Stimulated activated CD4-positive, alpha-beta T cell treated with anti-CD3 and anti-CD28 coated beads, TNF-alpha, amount 100 ng/mL, for 24 hours (primary cell): ENCODE measurements around the gene DDX25.
"Not testable (repeated sequence)": the region's sequence is repeated elsewhere in the genome, so short reads cannot be mapped to it uniquely, and the experiment has no call there.

ENCODE experiments used
- DNase-seq, 3 experiments: peaks; one replicate each; pipeline ENCODE4 v3.0.0-alpha.2; 2020; ENCODE audit warnings: low read depth in 3 of 3

The DDX25 gene

DNA sequence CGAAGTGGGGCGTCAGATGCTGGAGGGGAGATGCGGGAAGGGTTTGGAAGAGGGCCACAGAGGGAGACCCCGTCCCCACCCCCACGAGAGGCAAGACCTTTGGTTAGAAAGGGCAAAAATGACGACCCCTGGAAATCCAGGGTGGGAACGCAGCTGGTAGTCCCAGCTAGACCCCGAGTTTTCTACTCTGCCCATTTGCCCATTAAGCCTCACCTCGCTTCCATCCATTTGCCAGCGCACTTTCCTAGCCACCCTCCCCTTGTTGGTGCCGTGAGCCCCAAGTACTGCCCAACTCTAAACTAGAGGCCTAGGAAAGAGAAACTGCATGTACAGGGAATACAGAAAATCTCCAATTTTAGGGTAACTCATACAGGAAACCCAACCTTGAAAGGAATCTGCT is 370 bp downstream of the DDX25 start:
- no peak for DNase-seq

DNA sequence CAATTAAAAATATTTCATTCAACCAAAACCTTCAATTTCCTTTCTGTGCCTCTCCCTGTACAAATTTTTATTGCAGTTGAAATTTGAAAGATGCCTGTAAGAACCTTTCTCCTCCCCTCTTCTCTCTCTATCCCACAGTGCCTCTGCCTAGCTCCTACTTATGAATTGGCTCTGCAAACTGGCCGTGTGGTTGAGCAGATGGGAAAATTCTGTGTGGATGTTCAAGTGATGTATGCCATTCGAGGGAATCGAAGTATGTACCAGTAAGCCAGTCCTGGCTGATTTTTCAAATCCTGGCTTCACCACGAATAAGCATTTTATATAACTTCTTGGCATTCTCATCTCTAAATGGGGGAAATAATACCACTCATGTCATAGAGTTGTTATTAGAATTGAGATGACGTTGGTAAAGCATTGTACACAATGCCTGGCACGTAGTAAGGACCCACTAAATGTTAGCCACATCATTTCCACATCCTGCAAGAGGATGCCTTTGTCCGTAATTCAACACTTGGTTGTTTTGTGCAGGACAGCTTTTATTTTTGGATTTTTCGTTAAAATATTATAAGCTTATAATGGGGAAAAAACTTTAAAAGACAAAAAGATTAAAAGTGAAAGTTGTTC is 6.0 kb downstream of the DDX25 start:
- no peak for DNase-seq

DNA sequence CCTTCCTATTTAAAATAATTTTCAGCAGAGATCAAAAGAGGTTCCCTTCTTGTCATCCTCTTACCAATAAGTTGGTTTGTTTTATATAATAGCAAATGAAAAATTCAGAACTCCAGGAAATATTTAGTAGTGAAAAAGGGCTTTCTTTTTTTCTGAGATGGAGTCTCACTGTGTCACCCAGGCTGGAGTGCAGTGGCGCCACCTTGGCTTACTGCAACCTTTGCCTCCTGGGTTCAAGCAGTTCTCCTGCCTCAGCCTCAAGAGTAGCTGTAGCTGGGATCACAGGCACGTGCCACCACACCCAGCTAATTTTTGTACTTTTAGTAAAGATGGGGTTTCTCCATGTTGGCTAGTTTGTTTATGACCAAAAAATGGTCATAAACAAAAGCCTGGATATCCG is 10.3 kb downstream of the DDX25 start:
- DNase-seq: not testable (repeated sequence)

DNA sequence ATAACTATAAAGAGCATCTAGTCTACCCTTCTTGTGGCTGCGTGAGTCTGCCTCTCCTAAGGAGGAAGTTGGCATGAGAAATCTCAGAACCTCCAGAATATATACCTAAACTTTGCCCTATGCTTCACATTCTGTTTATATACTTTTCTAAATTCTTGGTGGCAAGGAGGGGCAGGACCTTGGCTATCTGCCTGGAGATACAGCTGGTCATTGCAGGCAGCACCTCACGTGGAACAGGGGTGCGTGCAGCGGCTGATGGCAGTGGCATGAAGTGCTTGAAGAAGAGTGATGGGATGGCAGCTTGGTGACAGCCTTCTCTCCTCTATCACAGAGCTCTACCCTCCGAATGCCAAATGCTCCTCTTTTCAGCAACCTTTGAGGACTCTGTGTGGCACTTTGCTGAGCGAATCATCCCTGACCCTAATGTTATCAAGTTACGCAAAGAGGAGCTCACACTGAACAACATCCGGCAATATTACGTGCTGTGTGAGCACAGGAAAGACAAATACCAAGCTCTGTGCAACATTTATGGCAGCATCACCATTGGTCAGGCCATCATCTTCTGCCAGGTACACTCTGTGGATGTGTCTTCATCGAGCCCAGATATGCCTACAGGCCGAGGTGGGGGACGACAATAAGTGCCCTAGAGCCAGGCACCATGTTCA is 12.5 kb downstream of the DDX25 start:
- DNase-seq: no peak

DNA sequence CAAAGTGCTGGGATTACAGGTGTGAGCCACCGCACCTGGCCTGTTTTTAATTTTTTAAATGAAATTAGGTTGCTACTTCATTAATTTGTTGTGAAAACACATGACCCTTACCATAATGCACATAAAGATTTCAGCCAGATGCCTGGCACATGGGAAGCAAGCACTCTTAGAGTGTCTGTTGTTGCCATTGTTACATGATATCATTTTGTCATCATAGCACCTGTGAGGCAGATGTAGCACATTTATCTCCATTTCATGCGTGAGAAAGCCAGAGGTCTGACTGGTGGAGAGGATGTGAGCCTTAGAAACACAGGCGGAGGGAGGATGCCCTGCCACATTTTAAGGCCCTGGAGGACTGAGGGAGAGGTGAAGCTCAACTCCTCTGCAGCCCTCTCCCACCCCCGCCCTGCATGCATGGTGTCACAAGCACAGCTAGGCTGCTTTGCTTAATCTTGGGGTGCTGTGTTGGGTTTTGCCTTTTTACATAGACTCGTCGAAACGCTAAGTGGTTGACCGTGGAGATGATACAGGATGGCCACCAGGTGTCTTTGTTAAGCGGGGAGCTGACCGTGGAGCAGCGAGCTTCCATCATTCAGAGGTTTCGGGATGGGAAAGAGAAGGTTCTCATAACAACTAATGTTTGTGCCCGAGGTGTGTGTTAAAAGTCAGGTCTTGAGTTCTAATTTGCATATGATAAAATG is 14.0 kb downstream of the DDX25 start:
- no peak for DNase-seq

DNA sequence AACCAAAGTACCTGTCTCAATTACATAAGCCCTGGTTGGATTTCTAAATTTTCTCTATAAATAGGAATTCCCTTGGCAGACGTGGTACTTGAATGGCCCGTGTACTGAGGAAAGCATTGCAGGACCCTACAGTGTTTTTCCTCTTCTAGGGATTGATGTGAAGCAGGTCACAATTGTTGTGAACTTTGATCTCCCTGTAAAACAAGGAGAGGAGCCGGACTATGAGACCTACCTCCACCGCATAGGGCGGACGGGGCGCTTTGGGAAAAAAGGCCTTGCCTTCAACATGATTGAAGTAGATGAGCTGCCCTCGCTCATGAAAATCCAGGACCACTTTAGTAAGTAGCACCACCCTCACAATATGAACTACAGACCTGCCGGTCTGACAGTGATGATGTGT is 16.7 kb downstream of the DDX25 start:
- no peak for DNase-seq

DNA sequence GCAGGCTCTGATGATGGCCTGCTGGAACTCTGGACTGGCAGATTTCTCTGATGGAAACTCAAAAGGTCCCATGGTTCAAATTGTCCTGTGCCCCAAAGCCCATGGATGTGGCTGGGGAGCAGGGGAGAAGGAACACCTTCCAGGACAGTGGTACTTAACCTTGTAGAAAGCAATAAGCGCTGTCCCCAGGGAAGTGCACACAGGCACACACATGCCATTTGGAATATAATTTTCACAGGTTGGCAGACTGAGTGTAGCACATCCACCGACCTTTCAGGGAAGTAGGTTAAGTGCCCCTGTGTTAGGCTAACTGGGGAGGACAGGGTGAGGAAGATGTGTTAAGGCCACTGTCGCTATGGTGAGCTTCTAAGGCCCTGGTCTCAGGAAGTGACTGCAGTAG is 17.8 kb downstream of the DDX25 start:
- no peak for DNase-seq

DNA sequence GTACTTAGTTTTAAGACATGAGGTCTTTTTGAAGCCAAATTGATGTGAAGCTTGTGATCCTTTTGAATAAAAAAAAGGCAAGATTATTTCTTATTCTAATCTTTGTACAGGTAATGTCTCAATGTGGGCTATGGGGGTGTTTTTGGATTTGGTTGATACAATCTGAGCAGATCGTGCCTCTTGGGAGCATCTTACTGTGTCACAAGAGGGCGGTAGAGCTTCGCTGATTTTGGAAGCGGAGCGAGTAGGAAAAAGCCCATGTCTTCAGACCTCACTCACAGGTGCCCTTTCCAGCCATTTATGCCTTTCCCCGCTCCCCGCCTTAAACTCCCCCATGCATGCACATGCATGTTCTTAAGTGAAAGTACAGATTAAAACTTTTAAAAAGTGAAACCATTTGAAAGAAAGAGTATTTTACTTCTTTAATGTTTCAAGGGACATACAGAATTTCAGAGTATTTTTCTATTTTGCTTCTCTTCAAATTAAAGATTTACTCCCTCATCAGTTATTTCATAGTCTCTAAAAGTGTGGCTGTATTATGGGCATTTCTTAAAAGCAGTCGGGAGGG is 18.8 kb downstream of the DDX25 start:
- peak in 2 of 3 experiments; percentile 32 to 45 for DNase-seq

DNA sequence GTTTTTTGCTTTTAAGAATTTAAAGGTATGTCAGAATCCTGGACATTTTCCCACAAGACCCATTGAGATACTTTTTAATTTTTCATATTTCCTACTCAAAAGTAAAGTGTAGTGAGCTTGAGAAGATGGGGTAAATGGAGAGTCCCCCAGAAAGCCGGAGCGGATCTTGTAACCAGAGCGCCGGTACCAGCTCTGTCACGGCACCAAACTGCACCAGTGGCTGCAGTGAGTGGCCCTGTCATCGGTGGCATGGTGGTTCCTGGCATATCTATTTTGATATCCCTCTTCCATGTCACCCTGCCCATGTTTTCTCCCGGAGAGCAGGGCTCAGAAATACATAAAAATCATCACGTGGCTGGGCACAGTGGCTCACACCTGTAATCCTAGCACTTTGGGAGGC is 19.3 kb downstream of the DDX25 start:
- DNase-seq: no peak

DNA sequence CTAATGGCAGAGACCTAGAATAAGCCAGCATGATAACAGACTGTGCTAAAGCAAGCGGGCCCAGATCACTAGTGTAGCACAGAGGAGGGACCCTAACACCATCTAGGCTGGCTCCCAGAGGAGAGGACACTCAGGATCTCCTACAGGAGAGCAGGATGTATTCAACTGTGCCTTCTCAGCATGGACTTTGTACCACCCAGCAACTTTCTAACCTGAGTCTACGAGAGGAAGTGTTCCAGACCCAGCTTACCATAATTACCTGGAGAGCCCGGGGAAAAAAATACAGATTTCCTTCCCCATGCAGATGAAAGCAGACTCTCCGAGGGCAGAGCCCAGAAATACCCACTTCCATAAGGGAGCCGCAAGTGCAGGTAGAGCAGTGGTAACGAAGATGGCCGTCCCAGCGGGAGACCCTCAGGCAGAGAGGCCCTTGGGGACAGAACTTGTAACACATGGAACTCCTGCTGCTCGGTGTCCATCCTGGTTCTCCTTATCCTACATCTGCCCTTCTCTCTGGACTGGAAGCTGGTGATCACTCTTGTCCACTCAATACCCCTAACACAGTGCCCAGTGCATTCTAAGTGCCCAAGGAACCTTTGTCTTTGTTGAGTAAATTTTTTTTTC is 20.2 kb downstream of the DDX25 start:
- no peak for DNase-seq

DNA sequence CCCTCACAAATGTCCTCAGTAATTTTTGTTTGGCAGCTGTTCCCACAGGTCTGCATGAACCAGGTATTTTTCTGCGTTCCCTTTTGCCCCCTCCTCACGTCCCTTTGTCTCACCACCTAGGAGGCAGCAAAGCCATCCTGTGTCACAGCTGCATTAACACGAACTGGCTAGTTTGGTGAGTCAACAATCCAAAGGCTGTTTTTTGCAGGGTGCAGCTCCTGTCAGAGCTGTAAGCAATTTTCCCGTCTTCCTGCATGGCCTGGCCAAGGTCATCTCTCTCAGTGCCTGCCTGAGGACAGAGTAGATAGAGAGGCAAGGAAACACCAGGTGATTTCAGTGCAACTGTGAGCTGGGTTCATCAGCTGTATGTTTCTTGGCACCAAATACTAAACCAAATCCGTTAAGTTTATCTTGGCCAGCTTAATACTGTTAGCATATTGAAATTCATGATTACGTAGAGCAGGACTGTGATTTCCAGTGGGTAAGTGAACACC is 21.0 kb downstream of the DDX25 start:
- no peak for DNase-seq

DNA sequence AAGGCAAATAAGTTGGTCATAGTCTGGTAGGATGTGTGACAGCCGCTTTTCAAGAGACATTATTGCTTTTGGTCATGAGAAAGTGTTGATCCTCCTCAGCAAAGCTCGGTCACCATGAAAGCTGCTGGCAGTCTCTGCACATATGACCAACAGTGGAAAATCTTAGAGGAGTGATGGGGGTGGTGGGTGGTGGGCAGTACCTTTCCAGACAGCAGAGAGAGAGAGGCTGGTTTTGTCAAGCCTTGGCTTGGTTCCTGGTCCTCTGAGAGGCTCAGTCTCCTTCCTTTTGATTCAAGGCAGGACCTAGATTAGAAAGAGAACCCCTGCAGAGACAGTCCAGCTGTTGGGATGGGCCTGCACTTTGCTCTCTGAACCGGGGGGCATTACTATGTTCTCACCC is 21.5 kb downstream of the DDX25 start:
- DNase-seq: no peak

DNA sequence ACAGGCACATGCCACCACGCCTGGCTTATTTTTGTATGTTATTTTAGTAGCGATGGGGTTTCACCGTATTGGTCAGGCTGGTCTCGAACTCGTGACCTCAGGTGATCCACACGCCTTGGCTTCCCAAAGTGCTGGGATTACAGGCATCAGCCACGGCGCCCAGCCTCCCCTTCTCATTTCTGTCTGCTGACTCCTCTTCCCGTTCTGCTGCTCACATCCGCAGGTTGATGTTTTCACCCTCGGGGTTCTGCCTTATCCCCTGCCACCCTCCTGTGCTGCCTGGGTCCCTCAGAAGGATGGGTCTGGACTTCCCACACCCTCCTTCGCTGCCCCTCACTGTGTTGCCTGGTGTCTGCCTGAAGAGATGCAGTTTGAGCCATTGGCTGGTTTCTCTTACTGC is 22.4 kb downstream of the DDX25 start:
- no peak for DNase-seq

DNA sequence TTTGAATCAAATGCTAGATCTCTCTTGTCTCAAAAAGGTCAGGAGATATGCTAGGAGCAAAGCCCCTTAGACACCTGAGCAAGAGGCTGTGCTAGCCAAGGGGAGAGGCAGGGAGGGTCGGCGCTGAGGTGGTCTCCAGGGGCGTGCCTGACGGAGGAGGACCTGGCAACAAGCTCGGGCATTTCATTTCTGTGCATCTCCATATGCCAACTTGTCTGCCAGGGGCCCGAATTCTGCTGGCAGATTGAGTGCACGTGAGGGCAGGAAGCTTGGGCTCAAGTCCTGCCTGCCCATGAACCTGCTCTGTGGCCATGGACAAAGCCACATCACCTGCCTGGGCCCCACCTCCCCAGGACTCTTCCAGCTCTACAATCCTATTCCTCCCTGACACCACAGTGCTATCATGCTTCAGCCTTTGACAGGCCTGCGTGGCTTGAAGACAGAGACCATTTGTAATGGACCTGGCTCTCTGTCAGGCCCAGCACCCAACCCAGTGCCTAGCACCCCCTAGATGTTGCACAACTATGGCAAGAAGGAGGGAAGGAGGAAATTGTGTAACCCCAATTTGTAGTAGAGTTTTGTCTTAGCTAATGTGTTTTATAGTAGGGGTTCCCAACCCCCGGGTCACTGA is 25.3 kb downstream of the DDX25 start:
- no peak for DNase-seq

DNA sequence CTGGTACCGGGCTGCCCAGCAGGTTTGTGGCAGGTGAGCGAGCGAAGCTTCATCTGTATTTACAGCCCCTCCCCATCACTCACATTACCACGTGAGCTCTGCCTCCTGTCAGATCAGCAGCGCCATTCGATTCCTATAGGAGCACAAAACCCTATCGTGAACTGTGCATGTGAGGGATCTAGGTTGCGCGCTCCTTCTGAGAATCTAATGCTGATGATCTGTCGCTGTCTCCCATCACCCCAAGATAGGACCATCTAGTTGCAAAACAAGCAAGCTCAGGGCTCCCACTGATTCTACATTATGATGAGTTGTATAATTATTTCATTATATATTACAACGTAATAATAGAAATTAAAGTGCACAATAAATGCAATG is 25.8 kb downstream of the DDX25 start:
- no peak for DNase-seq

DNA sequence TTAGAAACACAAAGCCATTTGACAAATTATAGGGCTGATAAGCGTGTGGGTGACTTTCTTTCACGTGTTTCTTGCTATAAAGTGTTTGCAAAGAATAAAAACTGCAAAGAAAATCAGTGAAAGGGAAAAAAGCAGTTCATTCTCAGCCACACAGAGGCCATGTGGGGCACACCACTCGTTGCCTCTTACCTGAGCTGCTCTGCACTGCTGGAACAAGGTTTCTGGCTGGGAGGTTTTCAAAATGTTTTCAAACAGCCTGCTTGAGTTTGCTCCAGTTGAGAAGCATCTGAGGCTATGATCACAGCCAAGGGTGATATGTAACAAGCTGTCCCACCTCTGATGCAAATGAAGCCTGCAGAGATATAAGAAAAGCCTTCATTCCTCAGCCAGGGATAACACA is 26.8 kb downstream of the DDX25 start:
- DNase-seq: no peak

DNA sequence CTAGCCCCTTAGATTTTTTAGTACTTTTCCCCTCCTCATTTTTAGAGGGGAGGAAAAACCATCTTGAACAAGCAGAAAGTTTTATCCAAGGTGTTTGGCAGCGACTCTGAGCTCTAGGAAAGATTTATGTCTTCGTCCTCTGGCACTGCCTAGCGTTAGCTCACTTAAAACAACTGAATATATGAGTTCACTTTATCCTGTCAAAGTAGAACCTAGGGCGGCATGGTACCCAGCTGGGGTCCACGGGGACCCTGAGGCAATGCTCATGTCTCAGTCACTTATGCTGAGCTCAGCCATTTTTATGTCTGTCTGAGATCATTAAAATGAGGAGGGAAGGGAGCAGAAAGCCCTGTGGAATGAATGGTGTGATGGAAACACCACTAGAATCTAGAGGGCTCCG is 27.4 kb downstream of the DDX25 start:
- no peak for DNase-seq

DNA sequence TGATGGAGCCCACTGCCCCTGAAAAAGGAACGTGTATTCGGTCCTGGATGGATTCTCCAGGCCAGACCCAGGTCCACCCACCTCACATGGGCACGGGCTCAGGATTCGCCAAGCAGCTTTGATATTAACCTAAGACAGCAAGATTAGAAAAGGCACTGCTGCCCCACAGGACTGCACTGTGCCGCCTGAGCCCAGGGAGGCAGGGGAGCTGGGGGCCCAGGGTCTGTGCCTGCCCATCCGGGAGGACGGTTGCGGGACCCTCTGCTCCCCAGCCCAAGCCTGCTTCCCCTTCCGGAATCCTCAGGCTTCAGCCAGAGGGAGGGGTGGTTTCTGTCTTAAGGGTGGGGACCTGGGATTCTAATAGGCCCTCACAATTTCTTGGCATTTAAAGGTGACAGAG is 28.0 kb downstream of the DDX25 start:
- DNase-seq: no peak

DNA sequence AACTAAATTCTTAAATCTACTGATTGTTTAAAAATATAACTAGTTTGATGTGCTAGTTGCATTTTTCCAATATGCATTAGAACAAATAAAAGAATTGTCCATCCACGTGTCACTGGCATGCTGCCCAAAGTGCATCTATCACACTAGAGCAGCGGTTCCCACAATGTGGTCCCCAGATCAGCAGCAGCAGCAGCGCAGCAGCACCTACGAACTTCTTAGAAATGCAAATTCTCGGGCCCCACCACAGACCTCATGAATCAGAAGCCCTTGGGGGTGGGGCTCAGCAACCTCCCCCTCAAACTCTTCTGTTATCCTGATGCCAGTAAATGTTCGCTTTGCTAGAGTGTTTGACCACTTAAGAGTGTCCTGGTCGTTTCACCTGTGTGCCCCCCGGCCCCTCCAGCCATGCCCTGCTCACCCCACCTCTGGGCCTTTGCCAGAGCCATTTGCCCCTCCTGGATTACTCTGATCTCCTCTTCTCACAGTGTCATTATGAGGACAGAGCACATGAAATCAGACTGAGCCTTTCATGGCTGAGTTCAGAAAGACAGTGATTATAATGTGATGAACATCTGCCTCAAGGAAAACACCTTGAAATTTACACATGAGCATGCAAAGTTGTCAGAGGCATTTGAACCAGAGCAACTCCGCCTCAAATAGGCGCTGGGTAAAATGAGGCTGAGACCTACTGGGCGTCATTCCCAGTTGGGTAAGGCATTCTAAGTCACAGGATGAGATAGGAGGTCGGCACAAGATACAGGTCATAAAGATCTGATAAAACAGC is 28.9 kb downstream of the DDX25 start:
- peak in 1 of 3 experiments; percentile 3 for DNase-seq

DNA sequence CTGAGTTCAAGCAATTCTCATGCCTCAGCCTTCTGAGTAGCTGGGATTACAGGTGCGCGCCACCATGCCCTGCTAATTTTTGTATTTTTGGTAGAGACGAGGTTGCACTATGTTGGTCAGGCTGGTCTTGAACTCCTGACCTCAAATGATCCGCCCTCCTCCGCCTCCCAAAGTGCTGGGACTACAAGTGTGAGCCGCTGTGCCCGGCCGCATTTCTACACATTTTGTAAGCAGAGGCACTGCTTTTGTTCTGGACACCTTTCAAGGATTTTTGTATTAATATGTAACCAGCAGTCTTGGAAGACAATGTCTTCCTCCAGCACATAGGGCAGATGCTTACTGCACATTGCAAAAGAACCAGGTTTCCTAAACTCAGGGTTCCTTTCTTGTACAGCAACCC is 30.2 kb downstream of the DDX25 start:
- no peak for DNase-seq

DNA sequence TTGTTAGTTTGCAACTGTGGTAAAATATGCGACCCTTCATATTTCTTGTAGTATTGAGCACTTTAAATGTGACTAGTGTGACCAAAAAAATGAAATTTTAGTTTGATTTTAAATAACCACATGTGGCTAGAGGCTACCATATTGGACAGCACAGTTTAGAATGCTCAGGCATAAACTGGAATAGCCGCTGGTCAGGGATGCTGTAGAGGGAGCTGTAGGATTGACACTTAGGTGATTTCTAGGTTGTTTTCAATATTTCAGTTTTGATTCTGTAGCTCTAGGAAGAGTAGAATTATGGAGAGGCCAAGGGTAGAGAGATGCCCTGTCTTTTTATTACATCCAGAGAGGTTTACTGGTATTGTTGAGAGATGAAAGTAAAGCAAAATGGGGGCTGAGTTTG is 30.7 kb downstream of the DDX25 start:
- no peak for DNase-seq
